Measurements from ENCODE around the gene SH3BGR. TPM values are rescaled to one million over a fixed set of nuclear protein-coding genes. Genes with fewer than 3 reads are reported as not detected.

Gene SH3BGR
- total and polyA plus RNA-seq, 2 donors (not counting 1 experiment from before 2014, with no cell fraction given), result 1.8 to 6.8 TPM

DNA sequence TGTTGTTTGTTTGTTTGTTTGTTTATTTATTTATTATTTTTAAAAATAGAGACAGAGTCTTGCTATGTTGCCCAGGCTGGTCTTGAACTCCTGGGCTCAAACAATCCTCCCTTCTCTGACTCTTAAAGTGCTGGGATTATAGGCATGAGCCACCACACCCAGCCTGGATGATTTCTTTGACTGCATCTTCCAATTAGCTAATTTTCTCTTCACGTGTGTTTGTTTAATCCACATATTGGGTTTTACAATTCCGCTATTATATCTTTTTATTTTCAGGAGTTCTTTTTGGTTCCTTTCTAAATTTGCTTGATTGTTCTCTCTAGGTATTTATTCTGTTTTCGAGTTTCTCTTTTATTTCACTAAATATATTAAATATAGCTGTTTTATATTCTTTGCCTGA, 19.8 kb downstream of the SH3BGR start:
- Histone ChIP-seq H3K4me1 (ENCODE audit: control insufficient read depth, extremely low read depth, insufficient read depth, low read length) (no peaks in the 10 kb centered on the region), H3K9ac (ENCODE audit: insufficient read depth, low read length) (no peak overlapping the region), H3K36me3 (ENCODE audit: control insufficient read depth, insufficient read depth, low read length) (no peaks in the 10 kb centered on the region), H3K4me2 (ENCODE audit: extremely low read depth, insufficient read depth, low read length) (no peak overlapping the region), H4K20me1 (ENCODE audit: control insufficient read depth, extremely low read depth, insufficient read depth, low read length) (peaks cover 2% of the 10 kb centered on the region), H3K9me3 (ENCODE audit: control insufficient read depth, insufficient read depth, low read depth, low read length) (no peaks in the 10 kb centered on the region), H3K27me3 (ENCODE audit: control insufficient read depth, insufficient read depth, low read length) (no peaks in the 10 kb centered on the region), H2AFZ (ENCODE audit: low read length) (no peak overlapping the region), H3K27ac (ENCODE audit: insufficient read depth, low read length) (no peak overlapping the region), H3K4me3 (replicated peaks in 1 of 4; ENCODE audit: control extremely low read depth in 1 of 4, insufficient read depth in 1 of 4, low read depth in 3 of 4, low read length in 4 of 4) (no peak overlapping the region), H3K79me2 (ENCODE audit: control insufficient read depth, insufficient read depth, low read length) (no peaks in the 10 kb centered on the region)
- no peak for DNase-seq (ENCODE audit: low read depth in 2 of 2)
- TF ChIP-seq EZH2 (IDR thresholded peaks at IDR 0.05; ENCODE audit: low read length, missing control alignments), result no peak
- TF ChIP-seq, protein P1, sequence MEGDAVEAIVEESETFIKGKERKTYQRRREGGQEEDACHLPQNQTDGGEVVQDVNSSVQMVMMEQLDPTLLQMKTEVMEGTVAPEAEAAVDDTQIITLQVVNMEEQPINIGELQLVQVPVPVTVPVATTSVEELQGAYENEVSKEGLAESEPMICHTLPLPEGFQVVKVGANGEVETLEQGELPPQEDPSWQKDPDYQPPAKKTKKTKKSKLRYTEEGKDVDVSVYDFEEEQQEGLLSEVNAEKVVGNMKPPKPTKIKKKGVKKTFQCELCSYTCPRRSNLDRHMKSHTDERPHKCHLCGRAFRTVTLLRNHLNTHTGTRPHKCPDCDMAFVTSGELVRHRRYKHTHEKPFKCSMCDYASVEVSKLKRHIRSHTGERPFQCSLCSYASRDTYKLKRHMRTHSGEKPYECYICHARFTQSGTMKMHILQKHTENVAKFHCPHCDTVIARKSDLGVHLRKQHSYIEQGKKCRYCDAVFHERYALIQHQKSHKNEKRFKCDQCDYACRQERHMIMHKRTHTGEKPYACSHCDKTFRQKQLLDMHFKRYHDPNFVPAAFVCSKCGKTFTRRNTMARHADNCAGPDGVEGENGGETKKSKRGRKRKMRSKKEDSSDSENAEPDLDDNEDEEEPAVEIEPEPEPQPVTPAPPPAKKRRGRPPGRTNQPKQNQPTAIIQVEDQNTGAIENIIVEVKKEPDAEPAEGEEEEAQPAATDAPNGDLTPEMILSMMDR (conservative IDR thresholded peaks at IDR 0.05 in 1 of 2, IDR thresholded peaks at IDR 0.05 in 1 of 2; ENCODE audit: low read depth in 1 of 2, low read length in 2 of 2), result no peak

- Histone ChIP-seq H3K79me2 (ENCODE audit: control insufficient read depth, insufficient read depth, low read length) (no peaks in the 10 kb centered on the region), H2AFZ (ENCODE audit: low read length) (no peak overlapping the region), H3K36me3 (ENCODE audit: control insufficient read depth, insufficient read depth, low read length) (no peaks in the 10 kb centered on the region), H4K20me1 (ENCODE audit: control insufficient read depth, extremely low read depth, insufficient read depth, low read length) (peaks cover 2% of the 10 kb centered on the region), H3K4me1 (ENCODE audit: control insufficient read depth, extremely low read depth, insufficient read depth, low read length) (no peaks in the 10 kb centered on the region), H3K27ac (ENCODE audit: insufficient read depth, low read length) (no peak overlapping the region), H3K27me3 (ENCODE audit: control insufficient read depth, insufficient read depth, low read length) (no peaks in the 10 kb centered on the region), H3K9me3 (ENCODE audit: control insufficient read depth, insufficient read depth, low read depth, low read length) (no peaks in the 10 kb centered on the region), H3K9ac (ENCODE audit: insufficient read depth, low read length) (no peak overlapping the region), H3K4me3 (replicated peaks in 1 of 4; ENCODE audit: control extremely low read depth in 1 of 4, insufficient read depth in 1 of 4, low read depth in 3 of 4, low read length in 4 of 4) (no peak overlapping the region), H3K4me2 (ENCODE audit: extremely low read depth, insufficient read depth, low read length) (no peak overlapping the region)
- TF ChIP-seq, protein P1 (conservative IDR thresholded peaks at IDR 0.05 in 1 of 2, IDR thresholded peaks at IDR 0.05 in 1 of 2; ENCODE audit: low read depth in 1 of 2, low read length in 2 of 2), result no peak
- TF ChIP-seq EZH2 (IDR thresholded peaks at IDR 0.05; ENCODE audit: low read length, missing control alignments), result no peak
- DNase-seq (ENCODE audit: low read depth in 2 of 2), result no peak
These were observed 21.0 kb downstream of the SH3BGR start for GRCh38 chr21:39472786-39473185.

DNA sequence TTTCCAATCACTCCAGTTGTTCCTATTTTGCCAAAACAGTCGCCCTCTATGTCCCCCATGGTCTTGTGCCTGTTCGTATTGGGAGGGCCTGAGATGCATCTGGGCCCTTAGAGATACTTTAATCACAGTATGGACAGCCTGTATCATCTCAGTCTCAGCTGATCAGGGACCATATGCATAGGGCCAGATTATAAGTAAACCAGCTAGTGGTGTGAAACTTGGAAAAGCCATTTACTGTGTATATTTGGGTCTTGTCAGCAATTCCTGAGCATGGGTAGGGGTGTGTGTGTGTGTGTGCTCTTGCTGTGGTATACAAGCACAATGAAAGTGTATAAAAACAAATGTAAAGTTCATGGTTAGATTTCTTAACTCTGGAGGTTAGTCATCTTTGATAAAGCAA, 22.8 kb downstream of the SH3BGR start:
- peaks cover 2% of the 10 kb centered on the region for H4K20me1 ChIP-seq (ENCODE audit: control insufficient read depth, extremely low read depth, insufficient read depth, low read length)
- no peak overlapping the region for H2AFZ ChIP-seq (ENCODE audit: low read length)
- DNase-seq (ENCODE audit: low read depth in 2 of 2), result no peak
- TF ChIP-seq, protein P1 (conservative IDR thresholded peaks at IDR 0.05 in 1 of 2, IDR thresholded peaks at IDR 0.05 in 1 of 2; ENCODE audit: low read depth in 1 of 2, low read length in 2 of 2), result no peak
- no peak for TF ChIP-seq EZH2 (IDR thresholded peaks at IDR 0.05; ENCODE audit: low read length, missing control alignments)
- H3K27me3 ChIP-seq (ENCODE audit: control insufficient read depth, insufficient read depth, low read length), result no peaks in the 10 kb centered on the region
- no peaks in the 10 kb centered on the region for H3K9me3 ChIP-seq (ENCODE audit: control insufficient read depth, insufficient read depth, low read depth, low read length)
- H3K9ac ChIP-seq (ENCODE audit: insufficient read depth, low read length), result no peak overlapping the region
- H3K36me3 ChIP-seq (ENCODE audit: control insufficient read depth, insufficient read depth, low read length), result no peaks in the 10 kb centered on the region
- no peak overlapping the region for H3K4me2 ChIP-seq (ENCODE audit: extremely low read depth, insufficient read depth, low read length)
- H3K4me3 ChIP-seq (replicated peaks in 1 of 4; ENCODE audit: control extremely low read depth in 1 of 4, insufficient read depth in 1 of 4, low read depth in 3 of 4, low read length in 4 of 4), result no peak overlapping the region
- no peaks in the 10 kb centered on the region for H3K79me2 ChIP-seq (ENCODE audit: control insufficient read depth, insufficient read depth, low read length)
- H3K4me1 ChIP-seq (ENCODE audit: control insufficient read depth, extremely low read depth, insufficient read depth, low read length), result no peaks in the 10 kb centered on the region
- no peak overlapping the region for H3K27ac ChIP-seq (ENCODE audit: insufficient read depth, low read length)

Data from fibroblast of lung (primary cell).